Heart right ventricle (tissue), 16 donors: ENCODE results near the gene DSCAM. TPM values are rescaled to one million over a fixed set of nuclear protein-coding genes. Genes with fewer than 3 reads are reported as not detected.

Source experiments
- ATAC-seq, 8 donors: fragments of 200-7000 bp; cut with Tn5 transposase; one replicate each; pipeline ENCODE4 v1.9.1; 2020; ENCODE audit warnings: mild to moderate bottlenecking in 8 of 8, moderate library complexity in 8 of 8, moderate number of reproducible peaks in 1 of 8
- DNase-seq, 2 donors: peaks; one replicate each; pipeline ENCODE4 v3.0.0-alpha.2; 2020
- H3K27ac ChIP-seq, 10 donors: fragments of 200-600 bp; sonication (generic) in 2 of 10; one replicate each; pipeline versions ENCODE4 v1.5.0 to v1.8.0; 2020 to 2022; ENCODE audit warnings: mild to moderate bottlenecking in 3 of 10
- H3K27me3 ChIP-seq, 7 donors: fragments of 200-600 bp; one replicate each; pipeline ENCODE4 v1.8.0; 2021 to 2022; ENCODE audit warnings: mild to moderate bottlenecking in 2 of 7
- H3K36me3 ChIP-seq, 9 donors: fragments of 200-600 bp; sonication (generic) in 1 of 9; one replicate each; pipeline versions ENCODE4 v1.5.0 to v1.8.0; 2020 to 2022; ENCODE audit warnings: mild to moderate bottlenecking in 2 of 9
- H3K4me1 ChIP-seq, 9 donors: fragments of 200-600 bp; sonication (generic) in 1 of 9; one replicate each; pipeline versions ENCODE4 v1.5.0 to v1.8.0; 2020 to 2022; ENCODE audit warnings: mild to moderate bottlenecking in 4 of 9
- H3K4me3 ChIP-seq, 10 donors: fragments of 200-600 bp; sonication (generic) in 2 of 10; one replicate each; pipeline versions ENCODE4 v1.5.0 to v1.8.0; 2020 to 2022; ENCODE audit warnings: mild to moderate bottlenecking in 7 of 10, moderate library complexity in 2 of 10
- H3K9me3 ChIP-seq, 11 donors: fragments of 200-600 bp in 10 of 11; sonication (generic) in 2 of 11; one replicate each; pipeline versions ENCODE4 v1.5.0 to v1.8.0; 2013 to 2022; ENCODE audit warnings: mild to moderate bottlenecking in 2 of 11, control low read depth in 1 of 11, moderate library complexity in 1 of 11
- CTCF ChIP-seq, 9 donors: fragments of 200-600 bp; sonication (generic) in 2 of 9; IDR thresholded peaks; one replicate each; pipeline versions ENCODE4 v1.5.0 to v1.8.0; 2021 to 2022; ENCODE audit warnings: antibody characterized with exemption in 9 of 9, mild to moderate bottlenecking in 5 of 9, moderate library complexity in 1 of 9
- WGBS, 2 donors: extraction: QIAGEN DNeasy Blood & Tissue Kit; methylation state at CpG; one replicate each; pipeline ENCODE4 v1.1.7; 2013; ENCODE audit warnings: inconsistent platforms in 1 of 2; 5-methylcytosine and 5-hydroxymethylcytosine counted together
- intact Hi-C, 10 donors: fragments of 100-400 bp; cut with DNase I; formaldehyde crosslinking; loops; one replicate each; pipeline versions ENCODE4 v1.11.1 to v1.14.2; 2022
- polyA plus RNA-seq, 2 donors: library from polyadenylated mRNA; stranded (reverse); fragments of 200-250 nt; gene quantifications; one replicate each; pipeline ENCODE4 v1.2.3, GENCODE V29; 2013
- total RNA-seq, 10 donors: library from RNA; stranded (reverse); fragmentation: NEBNext Ultra II Directional in 3 of 10; extraction: Animal tissue kit (Norgen Biotek cat#: 25700) in 3 of 10; gene quantifications; one replicate each; pipeline versions ENCODE4 v1.2.1 to v1.2.4, GENCODE V29; 2021 to 2023
- donor health status: Arrhythmogenic right ventricular cardiomyopathy.
- donor health status: ischemic (EF 13 %, LVEDD 7.1; RV severe dilation, severe dysfunction).
- donor health status: healthy with polysubstance abuse.
- donor health status: DM: no; HTN: yes; CAD: no.
- donor health status: DM: no; HTN: no; CAD: no.
- donor health status: ischemic (EF 25% LVEDD 6.9; RV normal size, moderate dysfunction).
- donor health status: ischemic (EF 25% LVEDD 5.7; RV mildly dilated, moderate dysfunction).
- donor health status: healthy.
- donor health status: DM: yes; HTN: yes; CAD: no.
- donor health status: Ischemic cardiomyopathy.
- donor health status: ischemic (EF 35%, LVEDD 5.7; RV mildly dilated, moderate dysfunction).
- donor health status: nonischemic (EF 11% LVEDD 7.7; RV severe dilation, severe dysfunction).
- donor health status: DM: yes; HTN: yes; CAD: no.
- donor health status: PGD.
- donor health status: ischemic (EF 29% LVEDD 5.4; RV normal size, mild dysfunction).
- donor health status: nonischemic (EF 23%, LVEDD 6.1; RV moderate dilation, normal function).

The DSCAM gene
- total and polyA plus RNA-seq, 12 donors: 0.03 to 0.04 TPM; not detected in 10

DNA sequence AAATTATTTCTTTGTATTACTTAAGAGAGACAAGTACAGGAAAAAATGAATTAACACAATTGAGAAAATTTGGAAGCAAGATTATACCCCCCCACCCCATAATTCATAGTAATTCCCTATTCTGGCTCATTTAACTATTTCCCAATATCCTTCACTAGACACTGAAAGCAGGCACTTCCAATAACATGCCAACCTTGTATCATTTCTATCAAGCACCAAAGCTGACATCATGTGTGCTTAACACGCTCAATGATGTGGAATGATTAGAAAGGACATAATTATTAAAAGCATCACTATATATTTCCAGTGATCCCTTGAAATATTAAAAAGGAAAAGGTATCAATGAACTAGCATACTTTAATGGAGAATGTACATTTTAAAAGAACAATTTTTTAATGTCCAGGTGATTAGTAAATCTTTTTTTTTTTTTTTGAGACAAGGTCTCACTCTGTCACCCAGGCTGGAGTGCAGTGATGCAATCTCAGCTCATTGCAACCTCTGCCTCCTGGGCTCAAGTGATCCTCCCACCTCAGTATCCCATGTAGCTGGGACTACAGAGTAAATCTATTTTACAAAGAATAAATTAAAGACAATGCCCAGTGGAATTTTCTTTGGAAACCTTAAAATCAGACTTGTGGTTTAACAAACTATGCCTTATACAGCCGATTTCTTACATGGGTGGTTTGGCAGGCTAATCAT lies 443.9 kb downstream of the DSCAM start:
- DNase-seq (no peak), ATAC-seq (no peak)
- TF ChIP-seq CTCF (IDR thresholded peaks at IDR 0.05): no peak
- H3K4me3 ChIP-seq: no peak overlapping the region
- H3K9me3 ChIP-seq: peaks cover 0 to 9% (median 0%) of the 10 kb centered on the region in 11 donors
- H3K27me3 ChIP-seq: peaks cover 0 to 4% (median 0%) of the 10 kb centered on the region in 7 donors
- no peak overlapping the region for H3K27ac ChIP-seq
- intact Hi-C loops: no loop called here
- H3K4me1 ChIP-seq: no peaks in the 10 kb centered on the region
- WGBS, 2 donors: 92 to 97% methylated on average over 2 of the region's 2 CpGs
- H3K36me3 ChIP-seq: no peaks in the 10 kb centered on the region

DNA sequence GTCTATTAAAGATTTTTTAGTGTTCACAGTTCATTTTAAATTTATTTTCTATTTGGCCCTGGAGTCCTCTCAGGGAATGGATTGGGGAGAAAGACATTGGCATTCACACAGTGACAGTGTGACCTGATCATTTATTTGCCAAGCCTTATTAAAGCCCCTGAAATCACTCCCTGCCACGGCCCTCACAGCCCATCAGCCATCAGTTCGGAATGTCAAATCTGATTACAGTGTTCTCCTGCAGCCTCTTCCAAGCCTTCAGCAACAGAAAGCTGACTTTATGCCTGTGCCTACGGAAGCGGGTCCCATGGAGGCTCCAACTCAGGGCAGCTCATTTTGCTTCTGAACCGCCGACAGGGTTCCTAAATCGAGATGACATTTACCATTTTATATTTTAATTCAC lies 451.2 kb downstream of the DSCAM start:
- Histone ChIP-seq H3K4me3 (no peak overlapping the region), H3K9me3 (no peaks in the 10 kb centered on the region), H3K36me3 (no peaks in the 10 kb centered on the region), H3K27me3 (peaks cover 0 to 8% (median 0%) of the 10 kb centered on the region in 7 donors), H3K27ac (no peak overlapping the region), H3K4me1 (no peaks in the 10 kb centered on the region)
- no peak for ATAC-seq
- WGBS, 2 donors: 80 to 82% methylated on average over 7 of the region's 7 CpGs
- DNase-seq: no peak
- no peak for TF ChIP-seq CTCF (IDR thresholded peaks at IDR 0.05)
- intact Hi-C loops: no loop called here

DNA sequence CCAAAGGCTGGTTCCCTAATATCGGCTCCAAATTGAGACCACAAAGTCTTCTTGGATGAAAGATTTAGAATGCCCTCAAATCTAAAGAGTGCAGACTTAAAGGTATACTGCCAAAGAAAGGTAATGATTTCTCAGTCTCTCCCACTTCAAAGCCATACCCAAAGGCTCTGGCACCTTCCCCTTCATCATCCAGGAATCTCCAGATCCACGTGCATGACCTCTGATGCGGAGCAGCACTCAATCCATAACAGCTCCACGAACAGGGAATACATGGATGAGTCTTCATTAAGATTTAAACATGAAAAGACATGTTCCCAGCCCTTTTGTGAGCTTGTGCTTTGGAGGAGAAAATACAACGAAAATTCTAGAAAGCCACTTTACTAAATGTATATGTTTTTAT lies 453.9 kb downstream of the DSCAM start:
- H3K27ac ChIP-seq: no peak overlapping the region
- no peaks in the 10 kb centered on the region for H3K36me3 ChIP-seq
- H3K4me3 ChIP-seq: no peak overlapping the region
- peaks cover 0 to 21% (median 0%) of the 10 kb centered on the region in 7 donors for H3K27me3 ChIP-seq
- ATAC-seq (no peak), DNase-seq (no peak)
- no peaks in the 10 kb centered on the region for H3K4me1 ChIP-seq
- no peaks in the 10 kb centered on the region for H3K9me3 ChIP-seq
- TF ChIP-seq CTCF (IDR thresholded peaks at IDR 0.05): no peak
- intact Hi-C loops: no loop called here
- WGBS, 2 donors: 77 to 80% methylated on average over 5 of the region's 5 CpGs

DNA sequence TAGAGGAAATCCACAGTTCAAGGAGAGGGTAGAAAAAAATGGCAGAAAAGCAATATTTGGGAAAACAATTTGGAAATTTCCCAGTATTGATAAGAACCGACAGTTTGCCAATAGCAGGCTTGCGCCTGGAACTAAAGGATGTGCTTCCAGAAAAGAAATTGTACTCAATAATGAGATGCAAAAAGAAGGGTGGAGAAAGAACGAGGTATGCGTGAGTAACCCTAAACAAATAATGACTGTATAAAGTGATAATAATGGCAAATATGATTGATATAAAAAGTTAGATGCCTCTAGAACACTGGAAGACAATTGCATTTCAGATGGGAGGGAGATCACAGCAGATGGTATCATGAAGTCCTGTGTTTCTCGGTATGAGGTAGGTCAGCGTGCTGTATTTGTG lies 458.9 kb downstream of the DSCAM start:
- intact Hi-C loops: loop anchor here in 4 of 10 donors (5.0 to 10.0 kb wide), 3 partner anchors 241 to 246 kb away; no protein-coding TSS in a partner anchor
- DNase-seq (no peak), ATAC-seq (no peak)
- Histone ChIP-seq H3K36me3 (no peaks in the 10 kb centered on the region), H3K9me3 (no peaks in the 10 kb centered on the region), H3K4me1 (peaks cover 0 to 6% (median 0%) of the 10 kb centered on the region in 9 donors), H3K4me3 (no peak overlapping the region), H3K27me3 (peaks cover 0 to 32% (median 0%) of the 10 kb centered on the region in 7 donors), H3K27ac (no peak overlapping the region)
- TF ChIP-seq CTCF (IDR thresholded peaks at IDR 0.05): no peak
- 73% methylated on average over 6 of the region's 6 CpGs for WGBS, 2 donors
